ENCODE measurements around the gene UBL7. TPM values are rescaled to one million over a fixed set of nuclear protein-coding genes. Genes with fewer than 3 reads are reported as not detected.

The UBL7 gene
- total RNA-seq, 6 experiments from 2014 or later = 50.9 to 68.0 (median 60.1) TPM

DNA sequence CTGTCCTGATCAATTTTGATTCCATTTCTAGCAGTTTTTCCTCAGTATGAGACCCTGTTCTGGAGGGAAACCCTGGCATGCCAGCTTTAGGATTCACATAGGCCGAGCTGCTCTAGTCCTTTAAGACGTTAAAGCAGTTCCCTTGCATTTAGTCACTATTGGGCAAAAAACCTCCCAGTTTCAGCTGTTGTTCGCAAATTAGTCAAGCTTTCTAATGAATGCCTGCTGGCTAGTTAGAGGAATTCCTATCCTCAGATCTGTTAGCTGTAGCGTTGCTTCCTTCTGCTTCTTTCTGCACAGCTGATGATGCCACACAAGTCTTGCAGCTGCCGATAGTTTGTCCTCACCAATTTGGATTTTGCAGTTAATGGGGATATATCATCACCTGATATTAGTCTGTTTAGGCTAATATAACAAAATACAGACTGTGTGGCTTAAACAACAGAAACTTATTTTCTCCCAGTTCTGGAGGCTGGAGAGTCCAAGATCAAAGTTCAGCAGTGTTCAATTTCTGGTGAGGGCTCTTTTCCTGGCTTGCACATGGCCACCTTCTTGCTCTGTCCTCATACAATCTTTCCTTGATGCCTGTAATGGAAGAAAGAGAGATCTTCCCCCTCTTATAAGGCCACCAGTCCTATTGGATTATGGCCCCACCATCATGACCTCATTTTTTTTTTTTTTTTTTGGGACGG is 7.5 kb upstream of the UBL7 start:
- no peak overlapping the region for H3K4me3 Mint-ChIP-seq
- H3K36me3 Mint-ChIP-seq (ENCODE audit: low read depth) = peaks cover 19% of the 10 kb centered on the region
- H3K27ac Mint-ChIP-seq = no peak overlapping the region
- no peaks in the 10 kb centered on the region for H3K9me3 Mint-ChIP-seq
- no peak for TF ChIP-seq CTCF (IDR thresholded peaks at IDR 0.05)
- H3K4me1 Mint-ChIP-seq (ENCODE audit: low read depth) = peaks cover 18% of the 10 kb centered on the region
- peaks cover 2% of the 10 kb centered on the region for H3K27me3 Mint-ChIP-seq (ENCODE audit: insufficient read depth)
- DNase-seq = no peak

DNA sequence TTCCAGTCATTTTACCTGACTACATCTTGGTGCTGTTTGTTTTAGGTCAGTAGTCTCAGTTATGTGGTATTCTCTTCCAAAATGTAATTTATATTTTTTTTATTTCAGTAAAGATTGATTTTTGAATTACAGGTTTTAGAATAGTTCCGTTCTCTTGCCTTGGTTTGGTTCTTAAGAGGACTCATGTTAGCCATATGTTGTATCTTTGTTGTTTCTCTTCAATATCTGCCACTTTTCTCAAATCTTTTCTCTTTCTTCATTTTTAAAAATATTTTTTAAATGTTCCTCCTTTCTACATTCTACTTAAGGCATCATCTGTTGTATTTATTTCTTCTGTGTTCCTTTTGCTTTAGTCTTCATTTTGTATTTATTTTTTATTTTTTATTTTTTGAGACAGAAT is 5.6 kb upstream of the UBL7 start:
- no peak for TF ChIP-seq CTCF (IDR thresholded peaks at IDR 0.05)
- Mint-ChIP-seq H3K4me3 (no peak overlapping the region), H3K4me1 (ENCODE audit: low read depth) (peaks cover 38% of the 10 kb centered on the region), H3K27ac (no peak overlapping the region), H3K9me3 (no peaks in the 10 kb centered on the region), H3K27me3 (ENCODE audit: insufficient read depth) (no peaks in the 10 kb centered on the region; the same call in 1 of the 2 replicates), H3K36me3 (ENCODE audit: low read depth) (peaks cover 23% of the 10 kb centered on the region)
- DNase-seq = no peak

GRCh38 chr15:74464897-74465296 is 3.9 kb upstream of the UBL7 start:
- Mint-ChIP-seq H3K27me3 (ENCODE audit: insufficient read depth) (no peaks in the 10 kb centered on the region; the same call in none of the 2 replicates), H3K4me3 (no peak overlapping the region), H3K27ac (no peak overlapping the region), H3K36me3 (ENCODE audit: low read depth) (peaks cover 23% of the 10 kb centered on the region), H3K9me3 (no peaks in the 10 kb centered on the region), H3K4me1 (ENCODE audit: low read depth) (peaks cover 47% of the 10 kb centered on the region)
- DNase-seq = no peak
- no peak for TF ChIP-seq CTCF (IDR thresholded peaks at IDR 0.05)

DNA sequence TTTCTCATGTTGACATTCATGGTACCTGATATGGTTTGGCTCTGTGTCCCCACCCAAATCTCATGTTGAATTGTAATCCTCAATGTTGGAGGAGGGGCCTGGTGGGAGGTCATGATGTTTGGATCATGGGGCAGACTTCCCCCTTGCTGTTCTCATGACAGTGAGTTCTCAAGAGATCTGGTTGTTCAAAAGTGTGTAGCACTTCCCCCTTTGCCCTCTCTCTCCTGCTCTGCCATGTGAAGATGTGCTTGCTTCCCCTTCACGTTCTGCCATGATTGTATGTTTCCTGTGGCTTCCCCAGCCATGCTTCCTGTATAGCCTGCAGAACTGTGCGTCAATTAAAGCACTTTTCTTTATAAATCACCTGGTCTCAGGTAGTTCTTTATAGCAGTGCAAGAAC is 3.3 kb upstream of the UBL7 start:
- no peak for TF ChIP-seq CTCF (IDR thresholded peaks at IDR 0.05)
- DNase-seq = no peak
- H3K36me3 Mint-ChIP-seq (ENCODE audit: low read depth) = peaks cover 23% of the 10 kb centered on the region
- no peaks in the 10 kb centered on the region for H3K9me3 Mint-ChIP-seq
- H3K4me3 Mint-ChIP-seq = no peak overlapping the region
- H3K4me1 Mint-ChIP-seq (ENCODE audit: low read depth) = peaks cover 47% of the 10 kb centered on the region
- no peak overlapping the region for H3K27ac Mint-ChIP-seq
- H3K27me3 Mint-ChIP-seq (ENCODE audit: insufficient read depth) = no peaks in the 10 kb centered on the region; the same call in none of the 2 replicates

GRCh38 chr15:74463634-74464033 is 2.7 kb upstream of the UBL7 start:
- Mint-ChIP-seq H3K27ac (no peak overlapping the region), H3K27me3 (ENCODE audit: insufficient read depth) (no peaks in the 10 kb centered on the region; the same call in none of the 2 replicates), H3K4me1 (ENCODE audit: low read depth) (peaks cover 47% of the 10 kb centered on the region), H3K36me3 (ENCODE audit: low read depth) (peaks cover 19% of the 10 kb centered on the region), H3K4me3 (no peak overlapping the region; the same call in 1 of the 2 replicates), H3K9me3 (no peaks in the 10 kb centered on the region)
- no peak for DNase-seq
- no peak for TF ChIP-seq CTCF (IDR thresholded peaks at IDR 0.05)
